Suprapubic skin (tissue), 4 donors: Measurements from ENCODE around the gene STAB2.

Experiments used
- CTCF ChIP-seq, 2 donors: fragments of 200-600 bp in 1 of 2; fragments of 450-650 bp in 1 of 2; sonication (generic) in 1 of 2; IDR thresholded peaks; one replicate each; pipeline ENCODE4 v1.5.1; 2016 to 2019; ENCODE audit warnings: antibody characterized with exemption in 2 of 2, mild to moderate bottlenecking in 1 of 2, moderate library complexity in 1 of 2
- EP300 ChIP-seq: sonication (generic); formaldehyde crosslinking; IDR thresholded peaks from one replicate; pipeline ENCODE4 v1.6.1; 2017; ENCODE audit warnings: antibody characterized with exemption
- POLR2A ChIP-seq, 2 donors: fragments of 450-650 bp; IDR thresholded peaks; one replicate each; pipeline ENCODE4 v1.6.1; 2017; ENCODE audit warnings: antibody characterized with exemption in 2 of 2, mild to moderate bottlenecking in 2 of 2, moderate library complexity in 2 of 2
- POLR2AphosphoS5 ChIP-seq, 3 donors: sonication (generic); formaldehyde crosslinking; IDR thresholded peaks; one replicate each; pipeline ENCODE4 v1.6.1; 2017; ENCODE audit warnings: antibody characterized with exemption in 3 of 3

- TF ChIP-seq CTCF (IDR thresholded peaks at IDR 0.05) (no peak), EP300 (no peak), POLR2AphosphoS5 (IDR thresholded peaks at IDR 0.05) (no peak), POLR2A (IDR thresholded peaks at IDR 0.05) (no peak)
These were observed 28.2 kb upstream of the STAB2 start for GRCh38 chr12:103558879-103559278.
